Stomach smooth muscle (tissue), 2 donors: ENCODE data around the gene ESYT1.

ENCODE experiments used
- H3K27ac ChIP-seq: one replicate; pipeline ENCODE4 v1.7.0; 2013; ENCODE audit warnings: mild to moderate bottlenecking, low read length, inconsistent platforms
- H3K27me3 ChIP-seq, 2 donors: one replicate each; pipeline ENCODE4 v1.7.0; 2013; ENCODE audit warnings: low read length in 2 of 2; ENCODE audit not compliant: insufficient read depth in 2 of 2, control insufficient read depth in 1 of 2
- H3K36me3 ChIP-seq, 2 donors: one replicate each; pipeline ENCODE4 v1.7.0; 2013; ENCODE audit warnings: low read length in 2 of 2; ENCODE audit not compliant: control insufficient read depth in 2 of 2, insufficient read depth in 2 of 2
- H3K4me1 ChIP-seq: one replicate; pipeline ENCODE4 v1.7.0; 2013; ENCODE audit warnings: low read length; ENCODE audit not compliant: control insufficient read depth, insufficient read depth
- H3K4me3 ChIP-seq, 2 donors: one replicate each; pipeline ENCODE4 v1.7.0; 2013; ENCODE audit warnings: low read length in 2 of 2
- H3K9ac ChIP-seq, 2 donors: one replicate each; pipeline ENCODE4 v1.7.0; 2013; ENCODE audit warnings: low read length in 2 of 2, mild to moderate bottlenecking in 1 of 2
- H3K9me3 ChIP-seq, 2 donors: one replicate each; pipeline ENCODE4 v1.7.0; 2013; ENCODE audit warnings: low read length in 2 of 2; ENCODE audit not compliant: control insufficient read depth in 2 of 2
- donor health status: healthy.
- donor health status: Pancreatic carcinoma.

ESYT1 gene

DNA sequence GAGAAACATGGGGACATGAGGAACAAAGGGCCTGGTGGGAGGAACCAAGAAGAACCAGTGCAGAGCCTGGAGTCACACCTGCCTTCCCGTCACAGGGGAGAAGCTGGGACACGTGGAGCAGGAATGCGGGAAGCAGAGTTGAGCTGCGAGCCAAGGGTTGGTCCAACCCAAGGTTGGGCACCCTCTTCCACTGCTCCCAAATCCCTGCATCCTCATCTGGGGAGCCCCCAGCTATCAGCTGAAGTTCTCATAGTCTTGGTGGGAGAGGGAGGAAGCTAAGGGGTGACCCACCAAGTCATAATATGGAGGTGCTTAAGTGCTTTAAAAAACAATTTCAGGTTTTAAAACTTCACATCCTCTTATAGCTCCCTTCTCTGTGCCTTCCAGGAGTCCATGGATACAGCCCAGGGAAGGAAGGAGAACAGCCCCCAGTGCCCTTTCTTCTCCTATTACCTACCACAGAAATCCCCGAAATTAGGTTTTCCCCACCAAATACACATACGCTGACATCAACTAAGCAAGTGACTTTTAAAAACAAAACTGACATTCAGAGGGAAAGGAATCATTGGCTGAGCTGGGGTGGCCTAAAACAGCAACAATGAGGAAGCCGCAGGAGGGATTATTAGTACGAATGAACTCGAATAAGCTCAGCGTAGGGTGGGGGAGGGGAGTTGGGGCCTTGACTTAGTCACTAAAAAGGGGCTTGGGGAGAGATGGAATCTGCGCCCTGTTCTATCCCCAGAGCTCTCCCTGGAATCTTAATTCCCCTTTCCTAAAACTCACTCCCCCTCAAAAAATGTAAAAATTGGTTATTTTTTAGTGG lies 34.6 kb downstream of the ESYT1 start:
- H3K36me3 ChIP-seq: peaks cover 42 to 53% of the 10 kb centered on the region in 2 donors
- H3K9me3 ChIP-seq: no peaks in the 10 kb centered on the region
- no peak overlapping the region for H3K9ac ChIP-seq
- H3K4me1 ChIP-seq: peaks cover 49% of the 10 kb centered on the region
- peak overlapping the region; percentile 100 for H3K27ac ChIP-seq
- H3K27me3 ChIP-seq: no peaks in the 10 kb centered on the region
- H3K4me3 ChIP-seq: peak overlapping the region in 1 of 2 donors; percentile 99

DNA sequence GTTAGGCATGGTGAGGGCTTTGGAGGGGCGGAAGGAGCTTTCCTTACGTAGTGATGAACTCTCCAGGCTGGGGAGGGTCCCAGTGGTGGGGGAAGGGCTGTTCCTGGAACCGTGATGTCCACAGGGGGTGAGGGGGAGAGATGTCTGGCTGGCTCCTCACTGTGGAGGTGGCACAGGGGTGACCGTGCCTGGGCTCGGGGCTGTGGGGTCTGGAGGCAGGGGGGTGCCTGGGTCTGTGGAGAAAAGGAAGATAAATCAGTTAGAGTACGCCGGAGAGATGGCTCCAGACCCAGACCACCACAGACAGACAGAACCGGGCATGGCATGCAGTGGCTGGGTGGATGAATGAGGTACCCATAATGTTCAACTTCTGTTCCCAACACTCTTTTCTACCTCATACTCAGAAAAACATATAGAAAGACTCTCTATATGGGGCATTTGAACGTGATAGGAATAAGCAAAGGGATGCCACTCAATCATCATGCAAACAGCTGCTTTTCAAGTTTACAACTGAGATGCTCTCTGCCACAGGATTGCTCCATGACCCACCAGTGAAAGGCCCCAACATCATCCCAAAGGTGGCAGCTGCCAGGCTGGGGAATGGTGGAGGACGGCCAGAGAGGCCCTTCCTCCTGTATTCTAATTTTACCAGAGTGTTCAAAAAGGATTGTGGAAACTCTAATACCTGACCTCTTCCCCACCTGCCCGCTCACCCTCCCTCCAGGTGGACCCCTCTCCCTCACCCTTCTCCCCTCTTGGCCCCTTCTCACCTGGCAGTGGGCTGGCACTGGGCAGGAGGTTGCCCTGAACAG lies 35.7 kb downstream of the ESYT1 start:
- Histone ChIP-seq H3K27me3 (no peaks in the 10 kb centered on the region), H3K9me3 (no peaks in the 10 kb centered on the region), H3K4me1 (peaks cover 49% of the 10 kb centered on the region), H3K9ac (no peak overlapping the region), H3K4me3 (no peak overlapping the region), H3K27ac (peak overlapping the region; percentile 100), H3K36me3 (peaks cover 46 to 58% of the 10 kb centered on the region in 2 donors)

DNA sequence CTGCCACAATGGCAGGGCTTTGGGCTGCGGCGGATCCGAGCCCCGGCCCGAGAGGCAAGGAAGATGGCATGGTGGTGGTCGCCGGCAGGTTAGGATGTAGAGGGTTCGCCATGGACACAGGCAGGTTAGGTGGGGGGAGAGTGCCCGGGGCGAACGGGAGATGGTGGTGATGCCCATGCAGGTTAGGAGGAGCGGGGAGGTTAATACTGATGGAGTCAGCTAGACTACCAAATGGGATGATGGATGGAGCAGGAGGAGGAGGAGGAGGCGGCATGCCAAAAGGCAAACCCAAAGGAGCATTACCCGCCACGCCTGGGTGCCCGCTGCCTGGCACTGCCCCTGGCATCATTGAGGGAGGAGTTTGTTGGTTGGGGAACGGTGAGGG lies 36.3 kb downstream of the ESYT1 start:
- no peak overlapping the region for H3K9ac ChIP-seq
- H3K36me3 ChIP-seq: peaks cover 49 to 55% of the 10 kb centered on the region in 2 donors
- H3K27ac ChIP-seq: no peak overlapping the region
- no peaks in the 10 kb centered on the region for H3K9me3 ChIP-seq
- H3K4me3 ChIP-seq: no peak overlapping the region
- peaks cover 46% of the 10 kb centered on the region for H3K4me1 ChIP-seq
- no peaks in the 10 kb centered on the region for H3K27me3 ChIP-seq

DNA sequence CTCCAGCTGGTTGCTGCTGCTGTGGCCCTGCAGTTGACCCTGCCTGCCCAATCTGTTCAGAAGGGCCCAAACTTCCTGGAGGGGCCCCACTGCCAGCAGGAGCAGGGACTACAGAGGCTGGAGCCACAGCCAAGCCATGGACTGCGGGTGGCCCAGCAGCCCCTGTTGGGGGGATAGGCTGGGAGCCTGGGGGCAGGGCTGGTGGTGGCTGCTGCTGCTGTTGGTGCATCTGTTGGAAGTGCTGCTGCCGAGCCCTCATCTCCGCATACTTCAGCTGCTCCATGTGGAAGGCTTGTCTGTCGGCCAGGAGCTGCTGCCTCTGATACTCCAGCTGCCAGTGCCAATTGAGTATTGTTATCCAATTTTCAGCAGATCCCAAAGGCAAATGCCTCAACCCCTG lies 37.3 kb downstream of the ESYT1 start:
- Histone ChIP-seq H3K4me1 (peaks cover 36% of the 10 kb centered on the region), H3K4me3 (no peak overlapping the region), H3K27me3 (no peaks in the 10 kb centered on the region), H3K36me3 (peaks cover 44 to 56% of the 10 kb centered on the region in 2 donors), H3K9me3 (no peaks in the 10 kb centered on the region), H3K9ac (no peak overlapping the region), H3K27ac (peak overlapping the region; percentile 24)

DNA sequence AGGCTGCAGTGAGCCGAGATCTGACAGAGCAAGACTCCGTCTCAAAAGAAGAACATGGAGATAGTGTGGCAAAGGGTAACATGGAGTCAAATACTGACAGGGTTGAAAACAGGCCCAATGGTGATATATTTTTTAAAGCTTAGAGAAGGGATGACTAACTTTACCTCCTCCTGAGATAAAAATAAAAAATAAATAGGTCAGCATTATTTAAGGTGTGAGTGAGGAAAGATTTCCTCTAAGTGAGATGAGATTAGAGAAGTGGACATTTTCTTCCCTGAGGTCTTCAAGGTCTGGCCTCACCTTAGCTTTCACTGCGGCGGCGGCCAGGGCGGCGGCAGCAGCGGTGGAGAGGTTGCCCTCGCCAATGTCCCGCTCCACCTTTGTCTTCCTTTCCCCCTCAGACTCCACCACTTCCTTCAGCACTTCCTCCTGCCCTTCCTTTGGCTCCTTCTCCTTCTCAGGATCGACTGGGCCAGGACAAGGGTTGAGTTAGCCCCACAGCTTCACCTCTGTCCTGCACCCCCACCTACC lies 41.2 kb downstream of the ESYT1 start:
- Histone ChIP-seq H3K27me3 (no peaks in the 10 kb centered on the region), H3K27ac (no peak overlapping the region), H3K9me3 (no peaks in the 10 kb centered on the region), H3K36me3 (peaks cover 44 to 63% of the 10 kb centered on the region in 2 donors), H3K9ac (no peak overlapping the region), H3K4me3 (no peak overlapping the region), H3K4me1 (peaks cover 4% of the 10 kb centered on the region)

DNA sequence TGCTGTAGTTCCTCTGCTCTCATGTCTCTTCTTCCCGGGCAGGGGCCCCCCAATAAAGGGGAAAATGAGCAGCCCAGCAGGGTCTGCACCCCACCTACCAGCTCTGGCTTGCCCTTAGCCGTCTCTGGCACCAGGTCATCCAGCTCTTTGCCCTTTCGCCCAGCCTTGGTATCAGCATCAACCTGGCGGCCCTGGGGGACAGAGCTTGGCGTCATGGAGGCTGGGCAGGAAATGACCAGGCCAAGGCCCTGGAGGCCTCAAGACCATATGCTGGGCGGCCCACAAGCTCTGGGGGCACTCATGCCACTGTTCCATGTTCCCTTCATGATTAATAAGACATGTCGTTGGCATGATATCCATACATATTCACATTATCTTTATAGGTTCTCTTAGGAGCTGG lies 44.8 kb downstream of the ESYT1 start:
- Histone ChIP-seq H3K9me3 (no peaks in the 10 kb centered on the region), H3K4me3 (no peak overlapping the region), H3K4me1 (no peaks in the 10 kb centered on the region), H3K9ac (no peak overlapping the region), H3K36me3 (peaks cover 51 to 69% of the 10 kb centered on the region in 2 donors), H3K27me3 (no peaks in the 10 kb centered on the region), H3K27ac (no peak overlapping the region)

DNA sequence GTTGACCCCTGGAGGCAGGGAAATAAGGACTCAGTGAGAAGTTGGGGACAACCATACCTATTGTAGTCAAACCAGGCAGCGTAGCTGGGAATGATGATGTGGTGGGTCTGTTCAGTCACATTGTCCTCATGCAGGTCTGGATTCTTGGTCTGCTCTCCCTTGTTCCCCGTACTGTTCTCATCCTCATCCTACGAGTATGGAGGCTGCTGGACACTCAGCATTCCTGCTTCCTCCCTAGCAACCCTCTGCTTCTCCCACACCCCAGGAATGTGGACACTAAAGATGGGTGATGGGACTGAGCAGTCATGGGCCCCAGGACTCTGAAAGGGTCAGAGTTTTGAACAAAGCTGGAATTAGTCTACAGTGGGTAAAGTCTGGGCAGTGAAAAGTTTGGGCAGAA lies 50.3 kb downstream of the ESYT1 start:
- H3K27me3 ChIP-seq: no peaks in the 10 kb centered on the region
- peaks cover 56 to 64% of the 10 kb centered on the region in 2 donors for H3K36me3 ChIP-seq
- no peaks in the 10 kb centered on the region for H3K4me1 ChIP-seq
- no peak overlapping the region for H3K27ac ChIP-seq
- no peaks in the 10 kb centered on the region for H3K9me3 ChIP-seq
- H3K9ac ChIP-seq: no peak overlapping the region
- H3K4me3 ChIP-seq: no peak overlapping the region

DNA sequence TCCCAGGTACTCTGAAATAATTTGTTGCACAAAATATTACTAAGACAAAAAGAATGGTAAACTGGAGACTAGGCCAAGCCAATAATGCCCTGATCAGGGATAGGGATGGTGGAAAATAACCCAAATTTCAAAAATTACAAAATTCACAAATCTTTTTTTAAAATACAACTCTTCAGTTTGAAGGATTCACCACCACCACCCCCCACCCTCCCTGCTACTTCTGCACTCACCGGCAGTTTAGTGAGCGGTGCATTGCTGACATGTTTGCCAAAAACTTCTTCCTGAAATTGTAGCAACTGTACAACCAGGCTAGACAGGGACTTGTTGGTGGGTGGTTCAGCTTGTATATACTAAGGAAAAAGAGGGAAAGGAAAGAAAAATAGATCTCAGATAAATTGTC lies 58.9 kb downstream of the ESYT1 start:
- peaks cover 28% of the 10 kb centered on the region for H3K4me1 ChIP-seq
- H3K27ac ChIP-seq: no peak overlapping the region
- H3K9me3 ChIP-seq: no peaks in the 10 kb centered on the region
- no peak overlapping the region for H3K9ac ChIP-seq
- no peaks in the 10 kb centered on the region for H3K27me3 ChIP-seq
- H3K4me3 ChIP-seq: no peak overlapping the region
- H3K36me3 ChIP-seq: peaks cover 25 to 28% of the 10 kb centered on the region in 2 donors

DNA sequence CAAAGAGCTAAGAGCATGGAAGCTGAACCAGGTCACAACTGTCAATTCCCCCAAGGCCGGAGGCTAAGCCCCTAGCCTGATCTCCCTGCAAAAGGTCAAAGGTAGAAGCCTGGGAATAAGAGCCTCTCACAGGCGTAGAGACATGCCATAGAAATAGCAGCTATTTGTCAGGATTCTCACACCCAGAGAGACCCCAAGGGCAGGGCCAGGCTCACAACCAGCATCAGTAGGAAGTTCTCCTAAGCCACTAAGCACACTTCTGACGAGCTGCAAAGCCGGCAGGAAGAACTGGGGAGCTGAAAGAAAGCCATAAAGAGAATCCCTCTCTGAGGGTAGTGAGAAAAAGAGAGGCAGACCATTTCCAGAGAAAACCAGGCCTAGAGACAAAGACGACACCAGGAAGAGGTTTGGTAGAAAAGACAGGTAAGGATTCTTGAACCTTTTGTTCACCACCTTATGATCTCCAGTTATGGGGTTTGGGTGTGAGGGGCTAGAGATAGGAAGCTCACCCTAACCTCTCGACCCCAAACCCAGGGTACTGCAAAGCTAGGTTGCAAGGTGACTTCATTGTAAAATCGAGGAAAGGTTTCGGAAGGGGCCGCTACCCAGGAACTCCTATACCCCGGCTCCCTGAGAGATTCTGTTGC lies 60.2 kb downstream of the ESYT1 start:
- peaks cover 28% of the 10 kb centered on the region for H3K4me1 ChIP-seq
- H3K27ac ChIP-seq: peak overlapping the region; percentile 74
- peak overlapping the region; percentile 80 to 82 for H3K9ac ChIP-seq
- no peaks in the 10 kb centered on the region for H3K9me3 ChIP-seq
- H3K4me3 ChIP-seq: peak overlapping the region; percentile 81 to 87
- H3K27me3 ChIP-seq: no peaks in the 10 kb centered on the region
- H3K36me3 ChIP-seq: peaks cover 21 to 25% of the 10 kb centered on the region in 2 donors

DNA sequence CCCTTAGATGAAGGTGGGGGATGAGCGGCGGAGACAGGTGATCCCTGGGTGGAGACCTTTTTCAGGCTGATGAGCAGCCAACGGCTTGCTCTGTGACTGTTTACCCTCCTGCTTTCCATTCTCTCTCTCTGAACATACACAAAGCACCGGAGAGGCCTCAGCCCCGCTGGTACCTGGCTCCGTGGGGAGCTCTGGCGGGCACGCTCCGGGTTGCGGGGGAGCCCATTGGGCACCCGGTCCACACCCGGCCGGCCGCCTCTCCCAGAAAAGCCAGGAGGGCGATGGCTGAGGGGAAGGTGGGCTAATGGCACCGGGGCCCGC lies 60.7 kb downstream of the ESYT1 start:
- H3K27ac ChIP-seq: peak overlapping the region; percentile 74
- H3K4me3 ChIP-seq: peak overlapping the region; percentile 81 to 87
- H3K9me3 ChIP-seq: no peaks in the 10 kb centered on the region
- no peaks in the 10 kb centered on the region for H3K27me3 ChIP-seq
- peaks cover 28% of the 10 kb centered on the region for H3K4me1 ChIP-seq
- peaks cover 18 to 21% of the 10 kb centered on the region in 2 donors for H3K36me3 ChIP-seq
- peak overlapping the region; percentile 80 to 82 for H3K9ac ChIP-seq
